H1 (cell line): ENCODE measurements around the gene DIABLO. TPM values are rescaled to one million over a fixed set of nuclear protein-coding genes. Genes with fewer than 3 reads are reported as not detected.

Source experiments
- CTCF ChIA-PET: fragments of 300-600 bp; sonication (Branson Sonifier 250); formaldehyde crosslinking; loops from one replicate; lab custom pipeline; 2021; ENCODE audit not compliant: partially characterized antibody; lab: Charles Lee
- POLR2A ChIA-PET: fragments of 300-600 bp; sonication (Branson Sonifier 250); formaldehyde crosslinking; loops from one replicate; lab custom pipeline; 2021; ENCODE audit warnings: inconsistent platforms; ENCODE audit not compliant: partially characterized antibody; lab: Charles Lee
- DNase-seq, 2 experiments: peaks; one replicate each; pipeline versions ENCODE4 v3.0.0 to v3.0.0-alpha.2; 2010 to 2022; ENCODE audit warnings: low spot score in 2 of 2, low read depth in 1 of 2, mixed read lengths in 1 of 2
- FAIRE-seq: peaks from 2 replicates; lab custom pipeline; 2011; peaks lifted over from hg19 to GRCh38; lab: Jason Lieb, UNC
- H2AFZ ChIP-seq: 2 replicates; pipeline ENCODE4 v1.8.1; 2012; ENCODE audit warnings: low read length, inconsistent platforms
- H2AK5ac ChIP-seq: 2 replicates; pipeline ENCODE4 v1.6.1; 2013; ENCODE audit warnings: low read depth, low read length
- H2BK120ac ChIP-seq: replicated peaks from 2 replicates; pipeline ENCODE3; 2013; ENCODE audit warnings: low read depth, low read length, inconsistent platforms
- H2BK12ac ChIP-seq: 2 replicates; pipeline ENCODE4 v1.6.1; 2013; ENCODE audit warnings: low read depth, low read length
- H2BK15ac ChIP-seq: 2 replicates; pipeline ENCODE4 v1.6.1; 2013; ENCODE audit warnings: low read length
- H2BK20ac ChIP-seq: 2 replicates; pipeline ENCODE4 v1.6.1; 2013; ENCODE audit warnings: low read length
- H2BK5ac ChIP-seq: 2 replicates; pipeline ENCODE4 v1.6.1; 2013; ENCODE audit warnings: low read depth, low read length
- H3K14ac ChIP-seq: 2 replicates; pipeline ENCODE4 v1.6.1; 2013; ENCODE audit warnings: inconsistent platforms; ENCODE audit not compliant: insufficient read length
- H3K18ac ChIP-seq: 2 replicates; pipeline ENCODE4 v1.6.1; 2013; ENCODE audit warnings: low read length; ENCODE audit errors: extremely low read depth
- H3K23ac ChIP-seq: 2 replicates; pipeline ENCODE4 v1.6.1; 2013; ENCODE audit warnings: inconsistent platforms; ENCODE audit not compliant: insufficient read length
- H3K23me2 ChIP-seq: 2 replicates; pipeline ENCODE4 v1.6.1; 2013; ENCODE audit warnings: low read depth, low read length
- H3K27ac ChIP-seq: 2 replicates; pipeline ENCODE4 v1.6.1; 2011; ENCODE audit warnings: low read depth, low read length, inconsistent platforms
- H3K27me3 ChIP-seq, 4 experiments: replicated peaks in 1 of 4; 1 replicate in 1 of 4; 2 replicates in 3 of 4; pipeline versions ENCODE4 v1.6.1 to v1.8.1; 2011 to 2013; ENCODE audit warnings: low read length in 3 of 4, mild to moderate bottlenecking in 3 of 4, inconsistent platforms in 2 of 4, mixed read lengths in 2 of 4, moderate library complexity in 1 of 4; ENCODE audit not compliant: control insufficient read depth in 3 of 4, insufficient read depth in 3 of 4; ENCODE audit errors: extremely low read depth in 1 of 4
- H3K36me3 ChIP-seq, 4 experiments: 2 replicates each; pipeline versions ENCODE4 v1.6.1 to v1.8.1; 2011 to 2013; ENCODE audit warnings: mild to moderate bottlenecking in 4 of 4, low read length in 3 of 4, moderate library complexity in 2 of 4, control low read depth in 1 of 4, inconsistent platforms in 1 of 4; ENCODE audit not compliant: insufficient read depth in 4 of 4, control insufficient read depth in 2 of 4
- H3K4ac ChIP-seq: replicated peaks from 2 replicates; pipeline ENCODE3; 2013; ENCODE audit warnings: low read length, low read depth, mixed read lengths, inconsistent platforms; ENCODE audit not compliant: insufficient read length
- H3K4me1 ChIP-seq, 4 experiments: replicated peaks in 1 of 4; 1 replicate in 1 of 4; 2 replicates in 3 of 4; pipeline versions ENCODE4 v1.6.1 to v1.8.1; 2011 to 2013; ENCODE audit warnings: low read length in 3 of 4, inconsistent platforms in 2 of 4, mixed read lengths in 1 of 4; ENCODE audit not compliant: insufficient read depth in 4 of 4, control insufficient read depth in 3 of 4
- H3K4me2 ChIP-seq, 2 experiments: 2 replicates each; pipeline versions ENCODE4 v1.6.1 to v1.8.1; 2011 to 2013; ENCODE audit warnings: low read depth in 2 of 2, low read length in 2 of 2, control low read depth in 1 of 2, inconsistent platforms in 1 of 2, mild to moderate bottlenecking in 1 of 2; ENCODE audit not compliant: insufficient read depth in 1 of 2
- H3K4me3 ChIP-seq, 4 experiments: fragments of 200-600, 300-600 bp in 1 of 4; sonication (generic), shearing (Covaris generic), sonication (Bioruptor Twin) in 1 of 4; 2 replicates each; pipeline versions ENCODE4 v1.5.1 to v1.8.1; 2011 to 2016; ENCODE audit warnings: low read length in 4 of 4, low read depth in 3 of 4, control low read depth in 2 of 4, inconsistent platforms in 2 of 4, mild to moderate bottlenecking in 2 of 4, mixed read lengths in 1 of 4, moderate library complexity in 1 of 4; ENCODE audit not compliant: insufficient read depth in 2 of 4; ENCODE audit errors: extremely low read depth in 1 of 4
- H3K56ac ChIP-seq: replicated peaks from 2 replicates; pipeline ENCODE3; 2013; ENCODE audit warnings: low read depth, mild to moderate bottlenecking, mixed read lengths, low read length, inconsistent platforms; ENCODE audit not compliant: insufficient read length
- H3K79me1 ChIP-seq: 2 replicates; pipeline ENCODE4 v1.6.1; 2013; ENCODE audit warnings: low read depth, low read length, control low read depth
- H3K79me2 ChIP-seq, 2 experiments: 2 replicates each; pipeline versions ENCODE4 v1.6.1 to v1.8.1; 2012 to 2013; ENCODE audit warnings: low read length in 2 of 2, mild to moderate bottlenecking in 2 of 2, inconsistent platforms in 1 of 2; ENCODE audit not compliant: insufficient read depth in 2 of 2, control insufficient read depth in 1 of 2
- H3K9ac ChIP-seq, 4 experiments: replicated peaks in 1 of 4; 1 replicate in 1 of 4; 2 replicates in 3 of 4; pipeline versions ENCODE4 v1.6.1 to v1.8.1; 2011 to 2013; ENCODE audit warnings: low read depth in 3 of 4, low read length in 3 of 4, control low read depth in 2 of 4, mild to moderate bottlenecking in 2 of 4, moderate library complexity in 2 of 4, inconsistent platforms in 1 of 4; ENCODE audit errors: extremely low read depth in 1 of 4
- H3K9me3 ChIP-seq, 2 experiments: 2 replicates each; pipeline versions ENCODE4 v1.6.1 to v1.8.1; 2012 to 2013; ENCODE audit warnings: mild to moderate bottlenecking in 2 of 2, moderate library complexity in 2 of 2, control low read depth in 1 of 2, inconsistent platforms in 1 of 2, low read depth in 1 of 2, low read length in 1 of 2, mixed read lengths in 1 of 2; ENCODE audit not compliant: insufficient read depth in 2 of 2
- H4K20me1 ChIP-seq, 2 experiments: replicated peaks in 1 of 2; 2 replicates each; pipeline versions ENCODE3 to v1.8.1; 2011 to 2013; ENCODE audit warnings: inconsistent platforms in 2 of 2, low read length in 2 of 2, mild to moderate bottlenecking in 1 of 2; ENCODE audit not compliant: insufficient read depth in 2 of 2, control insufficient read depth in 1 of 2
- H4K5ac ChIP-seq: 2 replicates; pipeline ENCODE4 v1.6.1; 2013; ENCODE audit warnings: low read length, low read depth, mixed read lengths, inconsistent platforms; ENCODE audit not compliant: insufficient read length
- H4K8ac ChIP-seq: 2 replicates; pipeline ENCODE4 v1.8.0; 2013; ENCODE audit warnings: mild to moderate bottlenecking, moderate library complexity, low read length, inconsistent platforms; ENCODE audit not compliant: insufficient read depth; ENCODE audit errors: extremely low read depth
- H4K91ac ChIP-seq: replicated peaks from 2 replicates; pipeline ENCODE3; 2013; ENCODE audit warnings: low read length, mixed read lengths, inconsistent platforms; ENCODE audit not compliant: insufficient read length
- CBX8 ChIP-seq: fragments of 300-800, 300-1000 bp; sonication (generic); IDR thresholded peaks from 2 replicates; pipeline ENCODE4 v1.7.1; 2016; ENCODE audit warnings: low read depth, low read length, borderline replicate concordance
- CEBPB ChIP-seq: IDR thresholded peaks from 2 replicates; pipeline ENCODE4 v1.6.1; 2012; ENCODE audit warnings: low read depth, low read length
- MAFK ChIP-seq: IDR thresholded peaks from 2 replicates; pipeline ENCODE4 v1.6.1; 2012; ENCODE audit warnings: low read depth, mild to moderate bottlenecking, improper control_type of control experiment, low read length
- POU5F1 ChIP-seq: IDR thresholded peaks from 2 replicates; pipeline ENCODE4 v1.6.1; 2011; ENCODE audit warnings: low read depth, mild to moderate bottlenecking, low read length, moderate library complexity
- RBBP5 ChIP-seq: IDR thresholded peaks from 2 replicates; pipeline ENCODE4 v1.7.1; 2012; ENCODE audit warnings: low read depth, mild to moderate bottlenecking, inconsistent platforms, low read length, moderate library complexity, borderline replicate concordance
- RFX5 ChIP-seq: IDR thresholded peaks from 2 replicates; pipeline ENCODE4 v1.6.1; 2011; ENCODE audit warnings: low read depth, low read length, improper control_type of control experiment, borderline replicate concordance
- SP4 ChIP-seq: IDR thresholded peaks from 2 replicates; pipeline ENCODE4 v1.6.1; 2012; ENCODE audit warnings: low read length, inconsistent platforms
- WGBS, 2 experiments: shearing (Covaris generic) in 1 of 2; methylation state at CpG; one replicate each; pipeline versions ENCODE4 v1.1.6 to v1.1.7; 2013 to 2015; ENCODE audit warnings: low lambda C conversion rate in 2 of 2, mixed read lengths in 2 of 2, inconsistent platforms in 1 of 2, low coverage in 1 of 2, missing lambda C conversion rate in 1 of 2; ENCODE audit not compliant: insufficient replicate concordance in 2 of 2, insufficient coverage in 1 of 2, insufficient read length in 1 of 2; ENCODE audit errors: extremely low coverage in 1 of 2, missing lambda C conversion rate in 1 of 2; 5-methylcytosine and 5-hydroxymethylcytosine counted together
- polyA plus RNA-seq, 7 experiments: library from polyadenylated mRNA; depleted of rRNA in 3 of 7; stranded (reverse) in 5 of 7; unstranded in 2 of 7; fragments of >200 nt in 5 of 7; fragments of 200-250 nt in 2 of 7; gene quantifications; 1 replicate in 5 of 7; 2 replicates in 1 of 7; 4 replicates in 1 of 7; pipeline versions ENCODE4 v1.2.1 to v1.2.3, GENCODE V29; 2011 to 2013; ENCODE audit warnings: missing spikeins in 2 of 7, mixed read lengths in 2 of 7
- total RNA-seq: library from RNA; stranded (reverse); fragmentation: NEBNext Ultra II Directional; extraction: Animal tissue kit (Norgen Biotek cat#: 25700); gene quantifications from 2 replicates; pipeline ENCODE4 v1.2.1, GENCODE V29; 2021

DIABLO gene
- total and polyA plus RNA-seq, 2 of the 8 experiments (the other 6 are each of a cell fraction or from before 2014, with no cell fraction given): 65.2 to 68.3 TPM

- H3K9me3 ChIP-seq: no peaks in the 10 kb centered on the region
- H3K23me2 ChIP-seq: no peaks in the 10 kb centered on the region
- no peaks in the 10 kb centered on the region; a peak in 1 of 7 replicates for H3K4me1 ChIP-seq
- no peak overlapping the region for H2AK5ac ChIP-seq
- no peak overlapping the region for H4K8ac ChIP-seq
- H3K23ac ChIP-seq: no peak overlapping the region
- H2BK20ac ChIP-seq: no peak overlapping the region
- no peak for DNase-seq
- H3K79me1 ChIP-seq: no peaks in the 10 kb centered on the region
- no peak overlapping the region for H3K18ac ChIP-seq
- no peak overlapping the region for H2BK5ac ChIP-seq
- H4K91ac ChIP-seq: no peak overlapping the region
- POLR2A ChIA-PET: interaction anchor here (1.0 kb wide), 1 partner anchor 31 kb away, joined by 3 read pairs; no protein-coding TSS in a partner anchor
- no peaks in the 10 kb centered on the region for H3K36me3 ChIP-seq
- H3K79me2 ChIP-seq: no peaks in the 10 kb centered on the region
- H3K4me2 ChIP-seq: no peak overlapping the region
- no peak overlapping the region for H3K9ac ChIP-seq
- TF ChIP-seq POU5F1 (no peak), RBBP5 (no peak), CEBPB (no peak), MAFK (no peak), RFX5 (no peak), SP4 (no peak), CBX8 (no peak)
- TF ChIP-seq, all 59 proteins: peak for 0
- Histone ChIP-seq H2BK12ac (no peak overlapping the region), H2BK120ac (no peak overlapping the region), H3K27me3 (no peaks in the 10 kb centered on the region), H2AFZ (no peak overlapping the region), H3K27ac (no peak overlapping the region), H2BK15ac (no peak overlapping the region), H3K4ac (no peak overlapping the region), H4K5ac (no peak overlapping the region), H4K20me1 (no peaks in the 10 kb centered on the region), H3K56ac (no peak overlapping the region), H3K14ac (no peak overlapping the region), H3K4me3 (no peak overlapping the region)
- CTCF ChIA-PET: interaction anchor here (1.3 to 2.5 kb wide), 3 partner anchors 24 to 29 kb away, joined by 3 to 7 read pairs (median 6); no protein-coding TSS in a partner anchor
- WGBS, 2 experiments: 90% methylated on average over 7 of the region's 8 CpGs; no CpG with 5 or more reads in 1 of the 2 experiments
- no peak for FAIRE-seq
Observed at GRCh38 chr12:122161682-122162081, 64.2 kb downstream of the DIABLO start.
